DND-41 (cell line): ENCODE data around the gene CCDC110.

Experiments
- ATAC-seq: fragments of 200-7000 bp; cut with Tn5 transposase; 3 replicates; pipeline ENCODE4 v1.9.1; 2021; ENCODE audit warnings: low read depth; ENCODE audit not compliant: insufficient read depth
- DNase-seq: peaks from one replicate; pipeline ENCODE4 v3.0.0-alpha.2; 2020
- H2AFZ ChIP-seq: 2 replicates; pipeline ENCODE4 v1.6.0; 2012; ENCODE audit warnings: low read depth, low read length
- H3K27ac ChIP-seq: 2 replicates; pipeline ENCODE4 v1.5.1; 2012; ENCODE audit warnings: low read length, inconsistent platforms
- H3K27me3 ChIP-seq: fragments of 200-600 bp; sonication (generic); 2 replicates; pipeline ENCODE4 v1.6.0; 2012; ENCODE audit warnings: low read length, mild to moderate bottlenecking, inconsistent platforms; ENCODE audit not compliant: insufficient read depth, poor library complexity
- H3K36me3 ChIP-seq: 2 replicates; pipeline ENCODE4 v1.5.1; 2012; ENCODE audit warnings: low read length, inconsistent platforms; ENCODE audit not compliant: insufficient read depth
- H3K4me1 ChIP-seq: 2 replicates; pipeline ENCODE4 v1.5.1; 2012; ENCODE audit warnings: mild to moderate bottlenecking, low read length; ENCODE audit not compliant: insufficient read depth
- H3K4me2 ChIP-seq: 2 replicates; pipeline ENCODE4 v1.6.0; 2012; ENCODE audit warnings: mild to moderate bottlenecking, moderate library complexity, low read length, inconsistent platforms; ENCODE audit not compliant: insufficient read depth
- H3K4me3 ChIP-seq, 2 experiments: fragments of 200-600 bp in 1 of 2; shearing (Covaris generic) in 1 of 2; 2 replicates each; pipeline ENCODE4 v1.5.1; 2012 to 2016; ENCODE audit warnings: inconsistent platforms in 2 of 2, low read length in 2 of 2, mild to moderate bottlenecking in 2 of 2, low read depth in 1 of 2, moderate library complexity in 1 of 2
- H3K79me2 ChIP-seq: 2 replicates; pipeline ENCODE4 v1.6.0; 2012; ENCODE audit warnings: low read length, inconsistent platforms; ENCODE audit not compliant: insufficient read depth
- H3K9ac ChIP-seq: 2 replicates; pipeline ENCODE4 v1.6.0; 2012; ENCODE audit warnings: low read depth, mild to moderate bottlenecking, inconsistent platforms, low read length, moderate library complexity
- H3K9me3 ChIP-seq: 2 replicates; pipeline ENCODE4 v1.5.1; 2012; ENCODE audit warnings: low read length, moderate library complexity, mild to moderate bottlenecking, inconsistent platforms; ENCODE audit not compliant: insufficient read depth, severe bottlenecking
- H4K20me1 ChIP-seq: 2 replicates; pipeline ENCODE4 v1.6.0; 2012; ENCODE audit warnings: low read length; ENCODE audit not compliant: insufficient read depth
- CTCF ChIP-seq: IDR thresholded peaks from 2 replicates; pipeline ENCODE4 v1.5.1; 2012; ENCODE audit warnings: borderline replicate concordance, low read length, moderate library complexity, mild to moderate bottlenecking; ENCODE audit not compliant: poor library complexity, severe bottlenecking; ENCODE audit errors: extremely low read depth
- EZH2 ChIP-seq: IDR thresholded peaks from 3 replicates; pipeline ENCODE4 v1.6.1; 2012; ENCODE audit warnings: borderline replicate concordance, low read depth, mild to moderate bottlenecking, moderate library complexity, low read length, inconsistent platforms; ENCODE audit not compliant: severe bottlenecking

The CCDC110 gene

GRCh38 chr4:185395238-185395955 lies 76.1 kb downstream of the CCDC110 start, which contains the start of gene LRP2BP:
Gene LRP2BP (minus strand): TSS chr4:185395924. CDS start chr4:185378186, 17,738 bp downstream.
- no peak for TF ChIP-seq CTCF
- no peak for TF ChIP-seq EZH2
- Histone ChIP-seq H3K4me1 (peaks cover 41% of the 10 kb centered on the region), H3K79me2 (peaks cover 13% of the 10 kb centered on the region; the same call in 1 of the 2 replicates), H2AFZ (peak within 1 kb of the TSS; percentile 98), H3K4me2 (peak within 1 kb of the TSS; percentile 96), H3K9me3 (no peaks in the 10 kb centered on the region), H3K36me3 (peaks cover 17% of the 10 kb centered on the region), H4K20me1 (no peaks in the 10 kb centered on the region), H3K27ac (peak within 1 kb of the TSS; percentile 86), H3K27me3 (no peaks in the 10 kb centered on the region), H3K4me3 (peak within 1 kb of the TSS; percentile 41 to 93), H3K9ac (peak within 1 kb of the TSS; percentile 98)
- DNase-seq = no peak
- no peak for ATAC-seq
